Measurements from ENCODE around the gene ACTR5. TPM values are rescaled to one million over a fixed set of nuclear protein-coding genes. Genes with fewer than 3 reads are reported as not detected.

Gene ACTR5
- total RNA-seq, 2 donors from 2014 or later: 8.0 to 8.1 TPM

GRCh38 chr20:38798266-38798665, 50.0 kb downstream of the ACTR5 start:
- Histone ChIP-seq H3K36me3 (no peaks in the 10 kb centered on the region), H3K27me3 (replicated peaks; ENCODE audit: insufficient read depth) (no peaks in the 10 kb centered on the region), H3K4me1 (ENCODE audit: control insufficient read depth in 1 of 2, low read depth in 2 of 2) (no peaks in the 10 kb centered on the region), H3K9me3 (no peaks in the 10 kb centered on the region), H3K27ac (no peak overlapping the region), H3K4me3 (no peak overlapping the region)
- no peak for DNase-seq (ENCODE audit: low spot score)
- TF ChIP-seq CTCF (IDR thresholded peaks at IDR 0.05): no peak
- no peak for ATAC-seq (ENCODE audit: insufficient number of reproducible peaks, low FRiP score, low read depth)

- no peaks in the 10 kb centered on the region for H3K27me3 ChIP-seq (replicated peaks; ENCODE audit: insufficient read depth)
- TF ChIP-seq CTCF (IDR thresholded peaks at IDR 0.05): no peak
- H3K27ac ChIP-seq: no peak overlapping the region
- no peaks in the 10 kb centered on the region for H3K4me1 ChIP-seq (ENCODE audit: control insufficient read depth in 1 of 2, low read depth in 2 of 2)
- H3K4me3 ChIP-seq: no peak overlapping the region
- ATAC-seq (ENCODE audit: insufficient number of reproducible peaks, low FRiP score, low read depth): no peak
- H3K9me3 ChIP-seq: no peaks in the 10 kb centered on the region
- no peaks in the 10 kb centered on the region for H3K36me3 ChIP-seq
- DNase-seq (ENCODE audit: low spot score): no peak
Observed at GRCh38 chr20:38799203-38799602, 50.9 kb downstream of the ACTR5 start.

- DNase-seq (ENCODE audit: low spot score) (no peak), ATAC-seq (ENCODE audit: insufficient number of reproducible peaks, low FRiP score, low read depth) (no peak)
- Histone ChIP-seq H3K9me3 (no peaks in the 10 kb centered on the region), H3K4me1 (ENCODE audit: control insufficient read depth in 1 of 2, low read depth in 2 of 2) (peaks cover 4 to 8% of the 10 kb centered on the region in 2 donors), H3K4me3 (no peak overlapping the region), H3K27me3 (replicated peaks; ENCODE audit: insufficient read depth) (no peaks in the 10 kb centered on the region), H3K36me3 (no peaks in the 10 kb centered on the region), H3K27ac (no peak overlapping the region)
- TF ChIP-seq CTCF (IDR thresholded peaks at IDR 0.05): no peak
Observed at GRCh38 chr20:38800882-38801281, 52.6 kb downstream of the ACTR5 start.

GRCh38 chr20:38804221-38804620, 56.0 kb downstream of the ACTR5 start:
- H3K4me1 ChIP-seq (ENCODE audit: control insufficient read depth in 1 of 2, low read depth in 2 of 2): peaks cover 11 to 22% of the 10 kb centered on the region in 2 donors
- ATAC-seq (ENCODE audit: insufficient number of reproducible peaks, low FRiP score, low read depth): no peak
- no peak for TF ChIP-seq CTCF (IDR thresholded peaks at IDR 0.05)
- no peak overlapping the region for H3K27ac ChIP-seq
- no peaks in the 10 kb centered on the region for H3K36me3 ChIP-seq
- no peak overlapping the region for H3K4me3 ChIP-seq
- H3K9me3 ChIP-seq: no peaks in the 10 kb centered on the region
- H3K27me3 ChIP-seq (replicated peaks; ENCODE audit: insufficient read depth): no peaks in the 10 kb centered on the region
- no peak for DNase-seq (ENCODE audit: low spot score)

GRCh38 chr20:38804682-38805501, 56.6 kb downstream of the ACTR5 start:
- Histone ChIP-seq H3K27me3 (replicated peaks; ENCODE audit: insufficient read depth) (no peaks in the 10 kb centered on the region), H3K27ac (no peak overlapping the region), H3K36me3 (no peaks in the 10 kb centered on the region), H3K9me3 (no peaks in the 10 kb centered on the region), H3K4me3 (peak overlapping the region; percentile 74), H3K4me1 (ENCODE audit: control insufficient read depth in 1 of 2, low read depth in 2 of 2) (peaks cover 11 to 22% of the 10 kb centered on the region in 2 donors)
- ATAC-seq (ENCODE audit: insufficient number of reproducible peaks, low FRiP score, low read depth) (no peak), DNase-seq (ENCODE audit: low spot score) (no peak)
- no peak for TF ChIP-seq CTCF (IDR thresholded peaks at IDR 0.05)

All from thoracic aorta (tissue), 2 donors.